Fibroblast of skin of back (primary cell): Measurements from ENCODE around the gene SOX5. TPM values are rescaled to one million over a fixed set of nuclear protein-coding genes. Genes with fewer than 3 reads are reported as not detected.

Experiments
- DNase-seq: peaks from one replicate; pipeline ENCODE4 v3.0.0-alpha.2; 2013
- polyA plus RNA-seq, 2 experiments: library from polyadenylated mRNA; unstranded; fragments of 120-200 nt; gene quantifications; one replicate each; pipeline ENCODE4 v1.2.1, GENCODE V29; 2013; ENCODE audit not compliant: insufficient read length in 2 of 2

Gene SOX5
- 0.14 TPM for polyA plus RNA-seq (2013, experiment 1 of 2; ENCODE audit: insufficient read length)
- polyA plus RNA-seq (2013, experiment 2 of 2; ENCODE audit: insufficient read length): not detected

GRCh38 chr12:23949348-23950209 is at the start of gene SOX5:
Gene SOX5, minus strand, starts transcription at chr12:23949670. Its CDS starts 69 bp downstream, at chr12:23949601.
- DNase-seq: no peak

- no peak for DNase-seq
These were observed 37.6 kb upstream of the SOX5 start for GRCh38 chr12:23987046-23987445.

- DNase-seq: no peak
These were observed 31.4 kb upstream of the SOX5 start for GRCh38 chr12:23980826-23981225.

- DNase-seq: no peak
These were observed 15.3 kb upstream of the SOX5 start for GRCh38 chr12:23964812-23965211.

DNA sequence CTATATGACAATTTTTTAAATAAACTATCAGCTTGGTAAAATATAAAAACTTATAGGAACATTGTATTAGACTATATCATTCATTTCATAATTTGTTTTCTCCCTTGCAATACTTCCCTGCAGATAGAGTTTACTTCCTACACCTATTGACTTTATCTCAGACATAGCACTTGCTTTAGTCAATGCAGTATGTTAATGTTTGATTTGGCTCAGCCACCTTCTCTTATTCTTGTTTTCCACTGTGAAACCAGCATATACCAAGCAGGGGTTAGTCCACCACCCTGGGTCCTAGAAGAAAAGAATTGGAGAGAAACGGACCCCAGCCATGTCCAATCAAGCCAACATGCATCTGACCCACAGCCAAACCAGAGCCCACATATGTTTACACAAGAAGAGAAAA is 10.4 kb upstream of the SOX5 start:
- no peak for DNase-seq

GRCh38 chr12:23954332-23954731 is 4.9 kb upstream of the SOX5 start:
- DNase-seq: no peak

DNA sequence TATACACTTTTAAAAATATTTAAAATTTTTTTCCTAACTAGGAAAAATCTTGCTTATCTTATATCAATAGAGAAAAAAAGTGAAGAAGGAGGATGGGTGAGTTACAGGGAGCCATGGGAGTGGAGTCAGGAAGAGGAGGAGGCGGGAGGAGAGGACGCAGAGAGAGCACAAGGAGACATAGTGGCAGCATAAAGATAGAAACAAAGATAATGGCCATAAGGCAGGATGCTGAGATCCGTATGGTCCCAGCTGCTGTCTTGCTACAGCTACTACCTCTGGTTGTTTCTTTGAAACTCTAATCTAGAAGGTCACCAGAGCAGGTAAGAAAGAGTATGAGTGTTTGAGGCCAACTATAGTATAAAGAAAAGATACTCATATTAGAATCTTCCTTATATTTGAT is 2.6 kb upstream of the SOX5 start:
- DNase-seq: no peak

GRCh38 chr12:23950775-23951451 is 1.4 kb upstream of the SOX5 start:
- no peak for DNase-seq

GRCh38 chr12:23950210-23950774 is 822 bp upstream of the SOX5 start:
- no peak for DNase-seq

DNA sequence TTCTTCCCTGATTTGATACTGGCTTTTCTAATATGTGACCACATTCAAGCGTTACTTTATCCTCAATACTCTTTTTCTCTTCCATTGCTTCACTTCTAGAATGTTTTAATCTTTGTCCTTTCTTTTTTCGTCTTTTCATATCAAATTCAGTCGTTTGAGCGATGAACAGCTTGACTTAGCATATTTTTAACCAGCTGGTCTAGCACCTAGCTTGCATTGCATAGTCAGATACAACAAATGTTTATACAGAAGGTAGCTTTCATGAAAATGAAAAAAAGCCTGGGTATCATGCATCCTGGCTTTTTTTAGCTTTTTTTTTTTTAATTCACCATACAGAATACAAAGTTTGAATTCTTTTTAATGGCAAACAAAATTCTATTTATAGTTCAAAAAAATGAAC is 1.2 kb downstream of the SOX5 start:
- DNase-seq: no peak

DNA sequence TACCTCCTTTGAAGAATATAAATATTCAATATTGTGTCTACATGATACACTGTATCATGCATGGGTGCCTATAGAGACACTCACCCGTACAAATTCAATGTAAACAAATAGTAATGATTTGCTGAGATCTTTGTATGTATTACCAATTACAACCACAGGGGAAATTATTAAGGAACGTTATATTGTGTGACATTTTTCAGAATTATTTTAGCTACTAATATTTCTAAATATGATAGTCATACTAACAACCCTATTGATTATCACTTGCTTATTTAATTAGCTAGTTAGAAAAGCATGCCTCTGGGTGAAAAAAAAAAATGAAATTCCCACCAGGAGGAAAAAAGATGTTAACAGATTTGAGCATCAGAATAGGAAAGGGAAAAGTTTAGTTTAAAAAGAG is 2.1 kb downstream of the SOX5 start:
- no peak for DNase-seq

GRCh38 chr12:23945249-23945648 is 4.2 kb downstream of the SOX5 start:
- no peak for DNase-seq

GRCh38 chr12:23944067-23944466 is 5.4 kb downstream of the SOX5 start:
- DNase-seq: no peak

- no peak for DNase-seq
These were observed 6.6 kb downstream of the SOX5 start for GRCh38 chr12:23942841-23943240.

- DNase-seq: no peak
These were observed 7.7 kb downstream of the SOX5 start for GRCh38 chr12:23941780-23942179.

DNA sequence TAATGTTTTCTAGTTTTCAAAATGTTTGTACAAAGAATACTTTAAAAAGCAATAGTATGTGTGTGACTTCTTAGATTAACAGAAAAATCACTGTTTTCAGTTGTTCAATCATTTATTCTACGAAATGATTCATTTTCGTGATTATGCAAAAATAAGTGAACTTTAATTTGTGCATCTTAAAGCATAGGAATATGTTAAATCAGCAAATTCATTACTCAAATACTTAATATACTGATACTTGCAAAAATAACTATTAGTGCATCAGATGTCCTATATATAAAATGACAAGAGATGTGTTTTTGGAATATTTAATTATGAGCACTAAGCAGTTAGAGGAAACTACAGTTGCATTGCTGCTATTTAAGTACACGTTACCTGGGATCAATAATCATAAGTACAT is 11.0 kb downstream of the SOX5 start:
- no peak for DNase-seq

GRCh38 chr12:23931176-23931575 is 18.3 kb downstream of the SOX5 start:
- DNase-seq: no peak

GRCh38 chr12:23930599-23930998 is 18.9 kb downstream of the SOX5 start:
- DNase-seq: no peak

GRCh38 chr12:23929906-23930305 is 19.6 kb downstream of the SOX5 start:
- DNase-seq: no peak

- no peak for DNase-seq
These were observed 21.6 kb downstream of the SOX5 start for GRCh38 chr12:23927907-23928306.

DNA sequence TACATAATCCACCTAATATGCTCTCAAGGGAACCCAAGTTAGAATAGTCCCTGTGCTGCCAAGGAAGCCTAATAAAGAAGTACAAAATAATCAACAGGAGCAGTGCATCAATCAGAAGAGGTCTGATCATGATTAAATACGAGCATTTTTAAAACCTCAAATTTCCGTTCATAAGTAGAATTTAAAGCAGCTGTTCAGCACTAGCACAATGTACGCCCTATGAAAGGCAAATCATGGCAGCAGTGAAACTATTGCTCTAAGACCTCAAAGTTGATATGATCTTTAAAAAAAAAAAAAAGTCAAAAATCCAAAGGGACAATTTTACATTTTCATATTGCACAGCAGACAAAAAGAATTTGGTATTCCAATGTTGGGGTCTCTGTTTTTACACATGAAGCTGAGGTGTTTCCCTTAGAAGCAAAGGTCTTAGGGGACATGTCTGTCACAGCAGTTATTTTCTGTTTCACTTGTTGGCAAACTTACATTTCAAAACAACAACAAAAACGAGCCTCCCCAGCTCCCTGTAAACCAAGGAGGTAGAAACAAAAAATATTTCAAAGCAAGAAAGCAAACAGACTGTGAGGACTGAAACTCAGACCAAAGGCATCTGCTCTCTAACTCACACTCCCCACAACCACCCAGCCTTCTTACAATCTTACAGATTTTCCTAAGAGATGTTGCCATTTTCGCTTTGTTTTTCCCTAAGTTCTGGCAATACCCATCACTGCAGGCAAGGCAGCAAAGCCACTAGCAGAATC is 28.2 kb downstream of the SOX5 start:
- DNase-seq: no peak

DNA sequence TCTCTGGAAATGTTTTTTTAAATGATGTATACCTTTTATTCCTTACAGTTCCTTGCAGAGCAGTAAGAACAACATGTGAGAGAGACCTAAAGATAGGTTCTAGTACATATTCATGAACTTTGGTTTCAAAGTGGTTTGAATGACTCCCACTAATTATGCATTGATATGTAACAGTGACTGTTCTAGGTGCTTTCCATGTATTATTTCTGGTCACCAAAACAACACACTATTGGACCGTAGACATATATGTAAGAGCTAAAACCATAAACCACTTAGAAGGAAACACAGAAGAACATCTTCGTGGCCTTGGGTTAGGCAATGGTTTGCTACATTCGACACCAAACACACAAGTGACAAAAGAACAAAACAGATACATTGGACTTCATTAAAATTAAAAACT is 37.9 kb downstream of the SOX5 start:
- DNase-seq: no peak

GRCh38 chr12:23909551-23909950 is 39.9 kb downstream of the SOX5 start:
- no peak for DNase-seq
